NB4 (cell line): ENCODE measurements around the gene LSM3.

Experiments used
- POLR2A ChIP-seq: IDR thresholded peaks from 2 replicates; pipeline ENCODE4 v1.6.1; 2011; ENCODE audit warnings: mild to moderate bottlenecking; ENCODE audit not compliant: insufficient read length; ENCODE audit errors: extremely low read depth
- TF ChIP-seq, protein P1 (sequence below): IDR thresholded peaks from 2 replicates; pipeline ENCODE4 v1.6.1; 2011; ENCODE audit warnings: low read depth, low read length
- TF ChIP-seq, protein P2 (sequence below): IDR thresholded peaks from one replicate; pipeline ENCODE4 v1.5.1; 2012; ENCODE audit warnings: low read depth, low read length

DNA sequence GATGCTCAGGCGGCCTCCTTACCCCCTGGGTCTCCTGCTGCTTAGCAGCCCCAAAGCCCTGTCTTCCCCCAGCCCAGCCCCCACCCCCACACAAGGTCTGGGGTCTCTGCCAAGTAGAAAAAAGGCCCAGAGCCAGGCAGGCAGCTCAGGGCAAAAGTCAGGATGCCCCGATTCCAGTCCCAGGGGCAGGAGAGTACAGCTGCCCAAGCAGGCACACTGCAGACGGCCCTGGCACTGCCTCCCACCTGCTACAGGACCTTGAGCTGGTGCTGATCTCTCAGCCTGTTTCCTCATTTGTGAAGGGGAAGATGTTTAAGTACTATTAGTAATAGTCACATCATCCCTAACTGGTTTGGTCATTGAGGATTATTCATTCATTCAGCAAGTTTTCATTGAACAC, 41.2 kb upstream of the LSM3 start:
- TF ChIP-seq, protein P1, sequence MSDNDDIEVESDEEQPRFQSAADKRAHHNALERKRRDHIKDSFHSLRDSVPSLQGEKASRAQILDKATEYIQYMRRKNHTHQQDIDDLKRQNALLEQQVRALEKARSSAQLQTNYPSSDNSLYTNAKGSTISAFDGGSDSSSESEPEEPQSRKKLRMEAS: no peak
- TF ChIP-seq, protein P2, sequence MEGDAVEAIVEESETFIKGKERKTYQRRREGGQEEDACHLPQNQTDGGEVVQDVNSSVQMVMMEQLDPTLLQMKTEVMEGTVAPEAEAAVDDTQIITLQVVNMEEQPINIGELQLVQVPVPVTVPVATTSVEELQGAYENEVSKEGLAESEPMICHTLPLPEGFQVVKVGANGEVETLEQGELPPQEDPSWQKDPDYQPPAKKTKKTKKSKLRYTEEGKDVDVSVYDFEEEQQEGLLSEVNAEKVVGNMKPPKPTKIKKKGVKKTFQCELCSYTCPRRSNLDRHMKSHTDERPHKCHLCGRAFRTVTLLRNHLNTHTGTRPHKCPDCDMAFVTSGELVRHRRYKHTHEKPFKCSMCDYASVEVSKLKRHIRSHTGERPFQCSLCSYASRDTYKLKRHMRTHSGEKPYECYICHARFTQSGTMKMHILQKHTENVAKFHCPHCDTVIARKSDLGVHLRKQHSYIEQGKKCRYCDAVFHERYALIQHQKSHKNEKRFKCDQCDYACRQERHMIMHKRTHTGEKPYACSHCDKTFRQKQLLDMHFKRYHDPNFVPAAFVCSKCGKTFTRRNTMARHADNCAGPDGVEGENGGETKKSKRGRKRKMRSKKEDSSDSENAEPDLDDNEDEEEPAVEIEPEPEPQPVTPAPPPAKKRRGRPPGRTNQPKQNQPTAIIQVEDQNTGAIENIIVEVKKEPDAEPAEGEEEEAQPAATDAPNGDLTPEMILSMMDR: no peak
- no peak for TF ChIP-seq POLR2A
